IMR-90 (cell line): ENCODE measurements around the gene UPF1. TPM values are rescaled to one million over a fixed set of nuclear protein-coding genes. Genes with fewer than 3 reads are reported as not detected.

Experiments used
- ATAC-seq: fragments of 200-7000 bp; cut with Tn5 transposase; 2 replicates; pipeline ENCODE4 v1.9.1; 2020; ENCODE audit warnings: low read depth, mild to moderate bottlenecking, moderate library complexity
- BruUV-seq: library from RNA; stranded (reverse); fragments of 400-500 nt; replicated peaks from 2 replicates; lab custom pipeline; 2021; lab: Mats Ljungman, UMichigan
- CTCF ChIA-PET: fragments of 300-600 bp; formaldehyde crosslinking; extraction: SDS; loops from one replicate; lab custom pipeline; 2021; ENCODE audit warnings: antibody characterized with exemption; lab: Yijun Ruan, JAX
- POLR2A ChIA-PET: fragments of 300-600 bp; sonication (Branson Sonifier 250); formaldehyde crosslinking; loops from one replicate; lab custom pipeline; 2022; ENCODE audit warnings: antibody characterized with exemption; ENCODE audit not compliant: unreplicated experiment; lab: Charles Lee
- DNase-seq: peaks from one replicate; pipeline ENCODE4 v3.0.0; 2013
- H2AFZ ChIP-seq: replicated peaks from 2 replicates; pipeline ENCODE3; 2013; ENCODE audit warnings: low read length, mild to moderate bottlenecking; ENCODE audit not compliant: poor library complexity
- H2AK5ac ChIP-seq: 2 replicates; pipeline ENCODE4 v1.6.1; 2013; ENCODE audit warnings: low read depth, low read length, inconsistent platforms
- H2AK9ac ChIP-seq: replicated peaks from 2 replicates; pipeline ENCODE3; 2013; ENCODE audit warnings: mild to moderate bottlenecking, low read depth, low read length, moderate library complexity; ENCODE audit not compliant: poor library complexity
- H2BK120ac ChIP-seq: 2 replicates; pipeline ENCODE4 v1.6.1; 2013; ENCODE audit warnings: low read depth, low read length, inconsistent platforms
- H2BK15ac ChIP-seq: 3 replicates; pipeline ENCODE4 v1.6.1; 2013; ENCODE audit warnings: low read depth, low read length, inconsistent platforms
- H2BK20ac ChIP-seq: 2 replicates; pipeline ENCODE4 v1.6.1; 2013; ENCODE audit warnings: low read depth, mild to moderate bottlenecking, inconsistent platforms, low read length, moderate library complexity
- H2BK5ac ChIP-seq: 2 replicates; pipeline ENCODE4 v1.6.1; 2013; ENCODE audit warnings: mild to moderate bottlenecking, low read depth, low read length, inconsistent platforms; ENCODE audit not compliant: poor library complexity, severe bottlenecking
- H3K14ac ChIP-seq: replicated peaks from 2 replicates; pipeline ENCODE4 v1.6.1; 2013; ENCODE audit warnings: low read depth, low read length, inconsistent platforms
- H3K18ac ChIP-seq: 2 replicates; pipeline ENCODE4 v1.6.1; 2013; ENCODE audit warnings: low read depth, low read length, control low read depth
- H3K23ac ChIP-seq: 2 replicates; pipeline ENCODE4 v1.6.1; 2013; ENCODE audit warnings: low read depth, low read length, inconsistent platforms
- H3K27ac ChIP-seq: 2 replicates; pipeline ENCODE4 v1.5.1; 2013; ENCODE audit warnings: mild to moderate bottlenecking, control low read depth, low read length; ENCODE audit not compliant: insufficient read depth
- H3K27me3 ChIP-seq: 2 replicates; pipeline ENCODE4 v1.6.1; 2013; ENCODE audit warnings: low read length; ENCODE audit not compliant: control insufficient read depth, insufficient read depth
- H3K36me3 ChIP-seq: 2 replicates; pipeline ENCODE4 v1.6.1; 2013; ENCODE audit warnings: low read length, mixed read lengths; ENCODE audit not compliant: control insufficient read depth, insufficient read depth
- H3K4ac ChIP-seq: 2 replicates; pipeline ENCODE4 v1.6.1; 2013; ENCODE audit warnings: low read depth, low read length, inconsistent platforms
- H3K4me1 ChIP-seq: 2 replicates; pipeline ENCODE4 v1.6.1; 2013; ENCODE audit warnings: low read length, mixed read lengths; ENCODE audit not compliant: control insufficient read depth, insufficient read depth
- H3K4me2 ChIP-seq: 2 replicates; pipeline ENCODE4 v1.6.1; 2013; ENCODE audit warnings: low read depth, mild to moderate bottlenecking, control low read depth, low read length, moderate library complexity
- H3K4me3 ChIP-seq: 2 replicates; pipeline ENCODE4 v1.5.1; 2013; ENCODE audit warnings: low read depth, mild to moderate bottlenecking, control low read depth, low read length, moderate library complexity; ENCODE audit not compliant: insufficient read depth
- H3K56ac ChIP-seq: 2 replicates; pipeline ENCODE4 v1.6.1; 2013; ENCODE audit warnings: low read length, inconsistent platforms; ENCODE audit not compliant: insufficient read depth; ENCODE audit errors: extremely low read depth
- H3K79me1 ChIP-seq, 2 experiments: 2 replicates each; pipeline ENCODE4 v1.6.1; 2013; ENCODE audit warnings: low read length in 2 of 2, inconsistent platforms in 1 of 2, low read depth in 1 of 2
- H3K9ac ChIP-seq: 2 replicates; pipeline ENCODE4 v1.6.1; 2013; ENCODE audit warnings: low read depth, low read length, control low read depth
- H3K9me1 ChIP-seq: 2 replicates; pipeline ENCODE4 v1.6.1; 2013; ENCODE audit warnings: low read length, inconsistent platforms; ENCODE audit not compliant: insufficient read depth
- H3K9me3 ChIP-seq: 2 replicates; pipeline ENCODE4 v1.6.1; 2013; ENCODE audit warnings: low read length; ENCODE audit not compliant: control insufficient read depth, insufficient read depth
- H4K20me1 ChIP-seq: 2 replicates; pipeline ENCODE4 v1.6.1; 2013; ENCODE audit warnings: low read length, inconsistent platforms; ENCODE audit not compliant: insufficient read depth
- H4K5ac ChIP-seq: 2 replicates; pipeline ENCODE4 v1.6.1; 2013; ENCODE audit warnings: mild to moderate bottlenecking, low read depth, low read length, control low read depth
- H4K8ac ChIP-seq, 2 experiments: 2 replicates each; pipeline ENCODE4 v1.6.1; 2013; ENCODE audit warnings: low read depth in 2 of 2, low read length in 2 of 2, control low read depth in 1 of 2, inconsistent platforms in 1 of 2
- H4K91ac ChIP-seq: 2 replicates; pipeline ENCODE4 v1.6.1; 2013; ENCODE audit warnings: low read depth, low read length, inconsistent platforms; ENCODE audit not compliant: insufficient read depth
- CEBPB ChIP-seq: IDR thresholded peaks from 2 replicates; pipeline ENCODE4 v1.6.1; 2012; ENCODE audit warnings: low read depth, low read length, improper control_type of control experiment
- CHD1 ChIP-seq: IDR thresholded peaks from 2 replicates; pipeline ENCODE4 v1.6.1; 2012; ENCODE audit warnings: low read depth, low read length, improper control_type of control experiment
- FOS ChIP-seq: fragments of 150-350 bp; IDR thresholded peaks from 2 replicates; pipeline ENCODE4 v1.6.1; 2016; ENCODE audit warnings: low read depth, low read length
- NFE2L2 ChIP-seq: fragments of 150-350 bp; IDR thresholded peaks from 2 replicates; pipeline ENCODE4 v1.6.1; 2016; ENCODE audit warnings: low read depth, mild to moderate bottlenecking, low read length
- POLR2A ChIP-seq: IDR thresholded peaks from 2 replicates; pipeline ENCODE4 v1.6.1; 2012; ENCODE audit warnings: mild to moderate bottlenecking, low read depth, low read length
- RCOR1 ChIP-seq: IDR thresholded peaks from 2 replicates; pipeline ENCODE4 v1.6.1; 2012; ENCODE audit warnings: mild to moderate bottlenecking, low read length, improper control_type of control experiment; ENCODE audit not compliant: insufficient replicate concordance
- SMC3 ChIP-seq: fragments of 150-350 bp; IDR thresholded peaks from 2 replicates; pipeline ENCODE4 v1.6.1; 2016; ENCODE audit warnings: low read depth, mild to moderate bottlenecking, antibody characterized with exemption, low read length, moderate library complexity
- WGBS, 2 experiments: methylation state at CpG; one replicate each; pipeline versions ENCODE4 v1.1.5 to v1.1.7; 2013; ENCODE audit warnings: missing lambda C conversion rate in 2 of 2; ENCODE audit not compliant: insufficient read length in 1 of 2; ENCODE audit errors: extremely low coverage in 2 of 2; 5-methylcytosine and 5-hydroxymethylcytosine counted together
- dilution Hi-C: fragments of 300-500 bp; cut with HindIII; formaldehyde crosslinking; loops from one replicate; pipeline ENCODE4 v1.14.3; 2018; ENCODE audit warnings: low sequenced_read_pairs; ENCODE audit not compliant: unreplicated experiment
- in situ Hi-C: fragments of 300-500 bp; cut with MboI; formaldehyde crosslinking; loops from 3 replicates; pipeline ENCODE4 v1.14.3; 2019; ENCODE audit warnings: low sequenced_read_pairs, inconsistent platforms, mixed read lengths
- intact Hi-C: fragments of 100-400 bp; cut with micrococcal nuclease; formaldehyde crosslinking; loops from 2 replicates; pipeline ENCODE4 v1.10.0; 2022
- polyA plus RNA-seq, 3 experiments: library from polyadenylated mRNA; depleted of rRNA; stranded (reverse); fragments of >200 nt; gene quantifications; 2 replicates each; pipeline ENCODE4 v1.2.3, GENCODE V29; 2012; ENCODE audit warnings: low replicate concordance in 1 of 3
- total RNA-seq: library from RNA; depleted of rRNA; stranded (reverse); fragments of >200 nt; gene quantifications from 2 replicates; pipeline ENCODE4 v1.2.3, GENCODE V29; 2012
- TF ChIP-seq, protein P1 (sequence below): fragments of 150-350 bp; IDR thresholded peaks from 2 replicates; pipeline ENCODE4 v1.6.1; 2016; ENCODE audit warnings: low read depth, mild to moderate bottlenecking, low read length, moderate library complexity, borderline replicate concordance

UPF1 gene
- total and polyA plus RNA-seq, 2 of the 4 experiments (the other 2 are of a cell fraction), result 31.2 to 50.3 TPM

- intact Hi-C loops, result no loop called here
- no peaks in the 10 kb centered on the region; the same call in 1 of the 2 replicates for H3K36me3 ChIP-seq
These were observed 52.0 kb downstream of the UPF1 start for GRCh38 chr19:18883526-18884304.

More at GRCh38 chr19:18883526-18884304, 52.0 kb downstream of the UPF1 start:
- Histone ChIP-seq H4K20me1 (no peaks in the 10 kb centered on the region), H3K4me3 (no peak overlapping the region), H2AK9ac (no peak overlapping the region), H2AK5ac (no peak overlapping the region), H2BK15ac (no peak overlapping the region), H2BK20ac (no peak overlapping the region), H3K56ac (no peak overlapping the region), H3K23ac (no peak overlapping the region), H3K4me2 (no peak overlapping the region), H3K79me1 (no peaks in the 10 kb centered on the region), H4K91ac (no peak overlapping the region), H2AFZ (no peak overlapping the region), H3K9me1 (no peaks in the 10 kb centered on the region; the same call in 1 of the 2 replicates), H3K14ac (no peak overlapping the region), H4K8ac (no peak overlapping the region), H4K5ac (no peak overlapping the region), H3K9ac (no peak overlapping the region), H3K4me1 (no peaks in the 10 kb centered on the region), H3K27me3 (no peaks in the 10 kb centered on the region), H3K4ac (no peak overlapping the region), H2BK5ac (no peak overlapping the region), H3K18ac (no peak overlapping the region), H3K9me3 (no peaks in the 10 kb centered on the region), H2BK120ac (no peak overlapping the region), H3K27ac (no peak overlapping the region)
- CTCF ChIA-PET, result no interaction called here
- WGBS, 2 experiments, result 89% methylated on average over 23 of the region's 30 CpGs; no CpG with 5 or more reads in 1 of the 2 experiments
- no TSS peak for BruUV-seq
- POLR2A ChIA-PET, result no interaction called here
- no peak for ATAC-seq
- TF ChIP-seq RCOR1, result no peak
- TF ChIP-seq CEBPB, result no peak
- no peak for TF ChIP-seq FOS
- TF ChIP-seq NFE2L2, result no peak
- TF ChIP-seq CHD1, result no peak
- TF ChIP-seq POLR2A, result no peak
- TF ChIP-seq, protein P1, sequence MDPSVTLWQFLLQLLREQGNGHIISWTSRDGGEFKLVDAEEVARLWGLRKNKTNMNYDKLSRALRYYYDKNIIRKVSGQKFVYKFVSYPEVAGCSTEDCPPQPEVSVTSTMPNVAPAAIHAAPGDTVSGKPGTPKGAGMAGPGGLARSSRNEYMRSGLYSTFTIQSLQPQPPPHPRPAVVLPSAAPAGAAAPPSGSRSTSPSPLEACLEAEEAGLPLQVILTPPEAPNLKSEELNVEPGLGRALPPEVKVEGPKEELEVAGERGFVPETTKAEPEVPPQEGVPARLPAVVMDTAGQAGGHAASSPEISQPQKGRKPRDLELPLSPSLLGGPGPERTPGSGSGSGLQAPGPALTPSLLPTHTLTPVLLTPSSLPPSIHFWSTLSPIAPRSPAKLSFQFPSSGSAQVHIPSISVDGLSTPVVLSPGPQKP, result no peak
- no peak for TF ChIP-seq SMC3
- no peak for DNase-seq
- dilution Hi-C loops (no loop called here), in situ Hi-C loops (no loop called here)
